ENCODE measurements around the gene ENPP5.

ENPP5 gene

GRCh38 chr6:46170357-46171289, at the start of gene ENPP5:
ENPP5 (minus strand) TSS chr6:46170980; CDS start chr6:46168262, 2,718 bp downstream.
- DNase-seq (ENCODE audit: low read depth in 2 of 2, low spot score in 1 of 2): peak; percentile 57 to 60

GRCh38 chr6:46219661-46220060, 48.9 kb upstream of the ENPP5 start:
- DNase-seq (ENCODE audit: low read depth in 2 of 2, low spot score in 1 of 2): no peak

GRCh38 chr6:46218457-46218856, 47.7 kb upstream of the ENPP5 start:
- no peak for DNase-seq (ENCODE audit: low read depth in 2 of 2, low spot score in 1 of 2)

GRCh38 chr6:46217671-46218131, 46.9 kb upstream of the ENPP5 start:
- no peak for DNase-seq (ENCODE audit: low read depth in 2 of 2, low spot score in 1 of 2)

GRCh38 chr6:46216879-46217278, 46.1 kb upstream of the ENPP5 start:
- no peak for DNase-seq (ENCODE audit: low read depth in 2 of 2, low spot score in 1 of 2)

- no peak for DNase-seq (ENCODE audit: low read depth in 2 of 2, low spot score in 1 of 2)
These were observed 45.0 kb upstream of the ENPP5 start for GRCh38 chr6:46215777-46216176.

- DNase-seq (ENCODE audit: low read depth in 2 of 2, low spot score in 1 of 2): no peak
These were observed 44.4 kb upstream of the ENPP5 start for GRCh38 chr6:46215213-46215612.

- no peak for DNase-seq (ENCODE audit: low read depth in 2 of 2, low spot score in 1 of 2)
These were observed 41.1 kb upstream of the ENPP5 start for GRCh38 chr6:46211917-46212316.

- DNase-seq (ENCODE audit: low read depth in 2 of 2, low spot score in 1 of 2): no peak
These were observed 39.5 kb upstream of the ENPP5 start for GRCh38 chr6:46210294-46210693.

- no peak for DNase-seq (ENCODE audit: low read depth in 2 of 2, low spot score in 1 of 2)
These were observed 37.5 kb upstream of the ENPP5 start for GRCh38 chr6:46208303-46208702.

- DNase-seq (ENCODE audit: low read depth in 2 of 2, low spot score in 1 of 2): no peak
These were observed 36.4 kb upstream of the ENPP5 start for GRCh38 chr6:46207174-46207573.

GRCh38 chr6:46204880-46205650, 34.3 kb upstream of the ENPP5 start:
- DNase-seq (ENCODE audit: low read depth in 2 of 2, low spot score in 1 of 2): no peak

GRCh38 chr6:46203391-46204177, 32.8 kb upstream of the ENPP5 start:
- no peak for DNase-seq (ENCODE audit: low read depth in 2 of 2, low spot score in 1 of 2)

GRCh38 chr6:46201702-46202101, 30.9 kb upstream of the ENPP5 start:
- no peak for DNase-seq (ENCODE audit: low read depth in 2 of 2, low spot score in 1 of 2)

GRCh38 chr6:46199387-46199786, 28.6 kb upstream of the ENPP5 start:
- no peak for DNase-seq (ENCODE audit: low read depth in 2 of 2, low spot score in 1 of 2)

GRCh38 chr6:46191961-46192360, 21.2 kb upstream of the ENPP5 start:
- DNase-seq (ENCODE audit: low read depth in 2 of 2, low spot score in 1 of 2): no peak

- DNase-seq (ENCODE audit: low read depth in 2 of 2, low spot score in 1 of 2): no peak
These were observed 20.1 kb upstream of the ENPP5 start for GRCh38 chr6:46190889-46191288.

GRCh38 chr6:46189726-46190125, 18.9 kb upstream of the ENPP5 start:
- no peak for DNase-seq (ENCODE audit: low read depth in 2 of 2, low spot score in 1 of 2)

- DNase-seq (ENCODE audit: low read depth in 2 of 2, low spot score in 1 of 2): no peak
These were observed 15.8 kb upstream of the ENPP5 start for GRCh38 chr6:46186583-46186982.

- no peak for DNase-seq (ENCODE audit: low read depth in 2 of 2, low spot score in 1 of 2)
These were observed 13.3 kb upstream of the ENPP5 start for GRCh38 chr6:46184114-46184513.

- no peak for DNase-seq (ENCODE audit: low read depth in 2 of 2, low spot score in 1 of 2)
These were observed 5.2 kb upstream of the ENPP5 start for GRCh38 chr6:46175976-46176375.
